ENCODE results near the gene ASAH2B.

ASAH2B gene

GRCh38 chr10:50799595-50799994, 59.9 kb downstream of the ASAH2B start:
- H3K9me3 ChIP-seq (ENCODE audit: control insufficient read depth, insufficient read depth, low read depth, low read length): no peaks in the 10 kb centered on the region
- no peaks in the 10 kb centered on the region for H3K27me3 ChIP-seq (ENCODE audit: control insufficient read depth, insufficient read depth, low read length)
- H3K27ac ChIP-seq (ENCODE audit: low read depth, low read length): no peak overlapping the region
- no peaks in the 10 kb centered on the region for H3K36me3 ChIP-seq (ENCODE audit: control insufficient read depth, insufficient read depth, low read length)
- H3K4me1 ChIP-seq (ENCODE audit: control insufficient read depth, insufficient read depth, low read length): no peaks in the 10 kb centered on the region
- no peak overlapping the region for H3K9ac ChIP-seq (ENCODE audit: low read length)
- no peak overlapping the region for H3K4me3 ChIP-seq (ENCODE audit: low read depth, low read length)

GRCh38 chr10:50805981-50806622, 66.4 kb downstream of the ASAH2B start:
- no peaks in the 10 kb centered on the region for H3K36me3 ChIP-seq (ENCODE audit: control insufficient read depth, insufficient read depth, low read length)
- H3K4me3 ChIP-seq (ENCODE audit: low read depth, low read length): no peak overlapping the region
- no peaks in the 10 kb centered on the region for H3K9me3 ChIP-seq (ENCODE audit: control insufficient read depth, insufficient read depth, low read depth, low read length)
- no peak overlapping the region for H3K27ac ChIP-seq (ENCODE audit: low read depth, low read length)
- no peaks in the 10 kb centered on the region for H3K27me3 ChIP-seq (ENCODE audit: control insufficient read depth, insufficient read depth, low read length)
- H3K9ac ChIP-seq (ENCODE audit: low read length): no peak overlapping the region
- H3K4me1 ChIP-seq (ENCODE audit: control insufficient read depth, insufficient read depth, low read length): no peaks in the 10 kb centered on the region

DNA sequence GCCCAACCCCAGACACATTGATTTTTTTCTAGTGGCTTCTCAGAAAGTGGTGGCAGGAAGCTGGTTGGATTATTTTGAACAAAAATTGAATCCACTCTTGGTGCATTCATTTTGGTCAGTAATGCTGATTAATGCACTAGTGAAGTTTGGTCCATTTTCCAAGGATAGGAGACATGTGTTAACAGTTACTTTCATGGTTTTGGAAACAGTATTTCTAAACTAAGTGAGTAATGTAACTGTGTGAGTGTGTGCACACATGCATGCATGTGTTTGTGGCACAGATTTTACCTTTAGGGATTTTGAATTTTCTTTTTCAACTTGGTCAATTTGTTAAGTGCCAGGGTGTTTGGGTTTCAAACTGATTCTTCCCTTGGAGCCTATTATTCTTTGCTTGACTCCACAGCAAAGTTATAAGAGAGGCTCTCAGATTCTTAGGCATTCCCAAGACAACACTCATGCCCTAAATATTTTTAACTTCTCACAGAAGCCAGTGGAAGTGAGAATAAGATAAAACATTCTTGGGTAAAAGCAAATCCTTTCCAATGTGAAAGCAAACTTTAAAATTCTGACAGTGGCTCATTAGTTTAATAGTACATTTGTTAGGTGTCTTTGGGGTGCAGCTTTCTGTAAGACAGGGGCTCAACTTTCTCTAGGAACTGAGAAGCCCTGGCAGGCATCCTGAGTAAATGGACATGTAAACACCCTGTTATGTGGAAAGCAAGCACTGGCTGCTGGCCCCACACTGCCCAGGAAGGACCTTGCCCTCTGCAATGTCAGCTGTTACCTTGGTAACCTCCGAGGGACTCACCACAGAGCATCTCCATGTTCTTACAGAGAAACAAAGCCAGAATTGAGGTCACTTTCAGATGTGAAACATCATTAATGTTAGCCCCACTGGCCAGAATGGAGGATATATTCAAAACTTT, 68.4 kb downstream of the ASAH2B start:
- Histone ChIP-seq H3K4me1 (ENCODE audit: control insufficient read depth, insufficient read depth, low read length) (no peaks in the 10 kb centered on the region), H3K36me3 (ENCODE audit: control insufficient read depth, insufficient read depth, low read length) (no peaks in the 10 kb centered on the region), H3K9me3 (ENCODE audit: control insufficient read depth, insufficient read depth, low read depth, low read length) (no peaks in the 10 kb centered on the region), H3K9ac (ENCODE audit: low read length) (no peak overlapping the region), H3K27me3 (ENCODE audit: control insufficient read depth, insufficient read depth, low read length) (no peaks in the 10 kb centered on the region), H3K4me3 (ENCODE audit: low read depth, low read length) (no peak overlapping the region), H3K27ac (ENCODE audit: low read depth, low read length) (no peak overlapping the region)

Measured in HUES6 (cell line).